H1 (cell line): Measurements from ENCODE around the gene ACCS. TPM values are rescaled to one million over a fixed set of nuclear protein-coding genes. Genes with fewer than 3 reads are reported as not detected.

Experiments used
- ASH2L ChIP-seq: fragments of 200-600, 300-600 bp; sonication (generic); IDR thresholded peaks from one replicate; pipeline ENCODE4 v1.7.1; 2017; ENCODE audit warnings: low read length
- JUND ChIP-seq: IDR thresholded peaks from 2 replicates; pipeline ENCODE4 v1.6.1; 2011; ENCODE audit warnings: mild to moderate bottlenecking, improper control_type of control experiment, low read length
- KDM5A ChIP-seq: fragments of 200-600 bp; IDR thresholded peaks from 2 replicates; pipeline ENCODE4 v1.7.1; 2012; ENCODE audit warnings: mild to moderate bottlenecking, low read length, inconsistent platforms, mixed read lengths
- NRF1 ChIP-seq: IDR thresholded peaks from 2 replicates; pipeline ENCODE4 v1.6.1; 2011; ENCODE audit warnings: mild to moderate bottlenecking, low read depth, low read length, improper control_type of control experiment
- SP1 ChIP-seq: IDR thresholded peaks from 2 replicates; pipeline ENCODE4 v1.6.1; 2011; ENCODE audit warnings: low read depth, low read length
- SUZ12 ChIP-seq: fragments of 200-600 bp; sonication (generic); IDR thresholded peaks from 2 replicates; pipeline ENCODE4 v1.6.1; 2012; ENCODE audit warnings: mild to moderate bottlenecking, inconsistent platforms, low read length, moderate library complexity, mixed read lengths
- TAF7 ChIP-seq: optimal IDR thresholded peaks from 2 replicates; pipeline ENCODE3; 2011; ENCODE audit warnings: low read depth, mild to moderate bottlenecking, inconsistent platforms, low read length, moderate library complexity, borderline replicate concordance
- polyA plus RNA-seq, 7 experiments: library from polyadenylated mRNA; depleted of rRNA in 3 of 7; stranded (reverse) in 5 of 7; unstranded in 2 of 7; fragments of >200 nt in 5 of 7; fragments of 200-250 nt in 2 of 7; gene quantifications; 1 replicate in 5 of 7; 2 replicates in 1 of 7; 4 replicates in 1 of 7; pipeline versions ENCODE4 v1.2.1 to v1.2.3, GENCODE V29; 2011 to 2013; ENCODE audit warnings: missing spikeins in 2 of 7, mixed read lengths in 2 of 7
- total RNA-seq: library from RNA; stranded (reverse); fragmentation: NEBNext Ultra II Directional; extraction: Animal tissue kit (Norgen Biotek cat#: 25700); gene quantifications from 2 replicates; pipeline ENCODE4 v1.2.1, GENCODE V29; 2021
- TF ChIP-seq, protein P1 (sequence below): fragments of 300-600 bp; sonication (generic); IDR thresholded peaks from 2 replicates; pipeline ENCODE4 v1.7.1; 2012; ENCODE audit warnings: low read length, moderate library complexity, mild to moderate bottlenecking, inconsistent platforms; ENCODE audit not compliant: insufficient replicate concordance
- TF ChIP-seq, protein P2 (sequence below): IDR thresholded peaks from 2 replicates; pipeline ENCODE4 v1.6.1; 2011; ENCODE audit warnings: low read length, improper control_type of control experiment

ACCS gene
- total and polyA plus RNA-seq, 2 of the 8 experiments (the other 6 are each of a cell fraction or from before 2014, with no cell fraction given): 6.0 to 8.0 TPM

DNA sequence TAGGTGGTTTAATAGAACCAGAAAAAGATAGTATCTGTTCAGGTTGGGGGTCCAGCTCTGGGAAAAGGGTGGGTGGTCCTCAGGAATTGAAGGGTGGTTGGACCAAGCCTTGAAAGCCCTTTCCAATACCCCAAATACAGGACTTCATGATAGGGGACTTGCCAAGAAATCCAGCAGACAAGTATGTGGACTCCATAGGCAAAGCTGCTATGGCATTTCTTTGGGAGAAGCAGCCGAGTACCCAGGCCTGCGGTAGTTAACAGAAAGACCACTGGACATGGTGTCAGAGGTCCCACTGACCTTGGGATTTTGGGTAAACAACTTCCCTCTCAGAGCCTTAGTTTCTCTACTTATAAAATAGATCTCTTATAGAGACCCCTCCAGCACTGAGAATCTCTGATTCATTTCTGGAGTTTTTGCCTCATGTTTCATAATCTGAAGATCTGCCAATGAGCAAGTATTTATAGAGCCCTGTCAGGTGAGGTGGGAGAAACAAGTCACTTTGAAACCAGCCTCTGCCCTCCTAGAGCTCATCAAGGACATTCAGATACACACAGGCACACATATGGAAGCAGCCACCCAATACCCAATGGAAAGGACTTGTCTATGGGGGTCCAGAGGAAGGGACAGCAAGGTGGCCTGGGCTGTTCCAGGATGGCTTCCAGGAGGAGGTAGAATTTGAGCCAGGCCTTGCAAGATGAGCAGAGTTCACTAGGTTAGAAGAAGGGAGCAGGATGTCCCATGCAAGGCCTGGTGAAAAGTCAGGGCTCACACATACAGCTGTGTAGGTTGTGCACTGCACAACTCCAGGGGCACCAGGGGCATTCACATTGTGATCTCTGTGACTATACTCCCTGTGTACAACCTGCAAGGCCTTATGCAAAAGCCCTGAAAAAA, 49.3 kb upstream of the ACCS start (continued):
- TF ChIP-seq, protein P1, sequence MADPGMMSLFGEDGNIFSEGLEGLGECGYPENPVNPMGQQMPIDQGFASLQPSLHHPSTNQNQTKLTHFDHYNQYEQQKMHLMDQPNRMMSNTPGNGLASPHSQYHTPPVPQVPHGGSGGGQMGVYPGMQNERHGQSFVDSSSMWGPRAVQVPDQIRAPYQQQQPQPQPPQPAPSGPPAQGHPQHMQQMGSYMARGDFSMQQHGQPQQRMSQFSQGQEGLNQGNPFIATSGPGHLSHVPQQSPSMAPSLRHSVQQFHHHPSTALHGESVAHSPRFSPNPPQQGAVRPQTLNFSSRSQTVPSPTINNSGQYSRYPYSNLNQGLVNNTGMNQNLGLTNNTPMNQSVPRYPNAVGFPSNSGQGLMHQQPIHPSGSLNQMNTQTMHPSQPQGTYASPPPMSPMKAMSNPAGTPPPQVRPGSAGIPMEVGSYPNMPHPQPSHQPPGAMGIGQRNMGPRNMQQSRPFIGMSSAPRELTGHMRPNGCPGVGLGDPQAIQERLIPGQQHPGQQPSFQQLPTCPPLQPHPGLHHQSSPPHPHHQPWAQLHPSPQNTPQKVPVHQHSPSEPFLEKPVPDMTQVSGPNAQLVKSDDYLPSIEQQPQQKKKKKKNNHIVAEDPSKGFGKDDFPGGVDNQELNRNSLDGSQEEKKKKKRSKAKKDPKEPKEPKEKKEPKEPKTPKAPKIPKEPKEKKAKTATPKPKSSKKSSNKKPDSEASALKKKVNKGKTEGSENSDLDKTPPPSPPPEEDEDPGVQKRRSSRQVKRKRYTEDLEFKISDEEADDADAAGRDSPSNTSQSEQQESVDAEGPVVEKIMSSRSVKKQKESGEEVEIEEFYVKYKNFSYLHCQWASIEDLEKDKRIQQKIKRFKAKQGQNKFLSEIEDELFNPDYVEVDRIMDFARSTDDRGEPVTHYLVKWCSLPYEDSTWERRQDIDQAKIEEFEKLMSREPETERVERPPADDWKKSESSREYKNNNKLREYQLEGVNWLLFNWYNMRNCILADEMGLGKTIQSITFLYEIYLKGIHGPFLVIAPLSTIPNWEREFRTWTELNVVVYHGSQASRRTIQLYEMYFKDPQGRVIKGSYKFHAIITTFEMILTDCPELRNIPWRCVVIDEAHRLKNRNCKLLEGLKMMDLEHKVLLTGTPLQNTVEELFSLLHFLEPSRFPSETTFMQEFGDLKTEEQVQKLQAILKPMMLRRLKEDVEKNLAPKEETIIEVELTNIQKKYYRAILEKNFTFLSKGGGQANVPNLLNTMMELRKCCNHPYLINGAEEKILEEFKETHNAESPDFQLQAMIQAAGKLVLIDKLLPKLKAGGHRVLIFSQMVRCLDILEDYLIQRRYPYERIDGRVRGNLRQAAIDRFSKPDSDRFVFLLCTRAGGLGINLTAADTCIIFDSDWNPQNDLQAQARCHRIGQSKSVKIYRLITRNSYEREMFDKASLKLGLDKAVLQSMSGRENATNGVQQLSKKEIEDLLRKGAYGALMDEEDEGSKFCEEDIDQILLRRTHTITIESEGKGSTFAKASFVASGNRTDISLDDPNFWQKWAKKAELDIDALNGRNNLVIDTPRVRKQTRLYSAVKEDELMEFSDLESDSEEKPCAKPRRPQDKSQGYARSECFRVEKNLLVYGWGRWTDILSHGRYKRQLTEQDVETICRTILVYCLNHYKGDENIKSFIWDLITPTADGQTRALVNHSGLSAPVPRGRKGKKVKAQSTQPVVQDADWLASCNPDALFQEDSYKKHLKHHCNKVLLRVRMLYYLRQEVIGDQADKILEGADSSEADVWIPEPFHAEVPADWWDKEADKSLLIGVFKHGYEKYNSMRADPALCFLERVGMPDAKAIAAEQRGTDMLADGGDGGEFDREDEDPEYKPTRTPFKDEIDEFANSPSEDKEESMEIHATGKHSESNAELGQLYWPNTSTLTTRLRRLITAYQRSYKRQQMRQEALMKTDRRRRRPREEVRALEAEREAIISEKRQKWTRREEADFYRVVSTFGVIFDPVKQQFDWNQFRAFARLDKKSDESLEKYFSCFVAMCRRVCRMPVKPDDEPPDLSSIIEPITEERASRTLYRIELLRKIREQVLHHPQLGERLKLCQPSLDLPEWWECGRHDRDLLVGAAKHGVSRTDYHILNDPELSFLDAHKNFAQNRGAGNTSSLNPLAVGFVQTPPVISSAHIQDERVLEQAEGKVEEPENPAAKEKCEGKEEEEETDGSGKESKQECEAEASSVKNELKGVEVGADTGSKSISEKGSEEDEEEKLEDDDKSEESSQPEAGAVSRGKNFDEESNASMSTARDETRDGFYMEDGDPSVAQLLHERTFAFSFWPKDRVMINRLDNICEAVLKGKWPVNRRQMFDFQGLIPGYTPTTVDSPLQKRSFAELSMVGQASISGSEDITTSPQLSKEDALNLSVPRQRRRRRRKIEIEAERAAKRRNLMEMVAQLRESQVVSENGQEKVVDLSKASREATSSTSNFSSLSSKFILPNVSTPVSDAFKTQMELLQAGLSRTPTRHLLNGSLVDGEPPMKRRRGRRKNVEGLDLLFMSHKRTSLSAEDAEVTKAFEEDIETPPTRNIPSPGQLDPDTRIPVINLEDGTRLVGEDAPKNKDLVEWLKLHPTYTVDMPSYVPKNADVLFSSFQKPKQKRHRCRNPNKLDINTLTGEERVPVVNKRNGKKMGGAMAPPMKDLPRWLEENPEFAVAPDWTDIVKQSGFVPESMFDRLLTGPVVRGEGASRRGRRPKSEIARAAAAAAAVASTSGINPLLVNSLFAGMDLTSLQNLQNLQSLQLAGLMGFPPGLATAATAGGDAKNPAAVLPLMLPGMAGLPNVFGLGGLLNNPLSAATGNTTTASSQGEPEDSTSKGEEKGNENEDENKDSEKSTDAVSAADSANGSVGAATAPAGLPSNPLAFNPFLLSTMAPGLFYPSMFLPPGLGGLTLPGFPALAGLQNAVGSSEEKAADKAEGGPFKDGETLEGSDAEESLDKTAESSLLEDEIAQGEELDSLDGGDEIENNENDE: no peak
- TF ChIP-seq TAF7 (no peak), SUZ12 (no peak), SP1 (no peak), NRF1 (no peak), JUND (no peak), KDM5A (no peak), ASH2L (no peak)
- TF ChIP-seq, protein P2, sequence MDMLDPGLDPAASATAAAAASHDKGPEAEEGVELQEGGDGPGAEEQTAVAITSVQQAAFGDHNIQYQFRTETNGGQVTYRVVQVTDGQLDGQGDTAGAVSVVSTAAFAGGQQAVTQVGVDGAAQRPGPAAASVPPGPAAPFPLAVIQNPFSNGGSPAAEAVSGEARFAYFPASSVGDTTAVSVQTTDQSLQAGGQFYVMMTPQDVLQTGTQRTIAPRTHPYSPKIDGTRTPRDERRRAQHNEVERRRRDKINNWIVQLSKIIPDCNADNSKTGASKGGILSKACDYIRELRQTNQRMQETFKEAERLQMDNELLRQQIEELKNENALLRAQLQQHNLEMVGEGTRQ: no peak
